Spleen (tissue), 11 donors: ENCODE data around the gene CACNA2D4. TPM values are rescaled to one million over a fixed set of nuclear protein-coding genes. Genes with fewer than 3 reads are reported as not detected.
A peak's percentile ranks its signal among the peaks of the same experiment; 100 is the strongest.

Experiments used
- DNase-seq: peaks from one replicate; pipeline ENCODE4 v3.0.0-alpha.2; 2020
- H3K27ac ChIP-seq, 8 donors: fragments of 200-600 bp; sonication (generic) in 7 of 8; 1 replicate in 4 of 8; 2 replicates in 4 of 8; pipeline versions ENCODE4 v1.5.0 to v1.8.0; 2016 to 2021; ENCODE audit warnings: inconsistent platforms in 4 of 8, mild to moderate bottlenecking in 4 of 8, moderate library complexity in 1 of 8
- H3K27me3 ChIP-seq, 7 donors: fragments of 200-600 bp; sonication (generic) in 6 of 7; replicated peaks in 1 of 7; 1 replicate in 4 of 7; 2 replicates in 3 of 7; pipeline versions ENCODE4 v1.5.0 to v1.8.0; 2016 to 2021; ENCODE audit warnings: inconsistent platforms in 3 of 7, mild to moderate bottlenecking in 1 of 7
- H3K36me3 ChIP-seq, 6 donors: fragments of 200-600 bp; sonication (generic) in 5 of 6; 1 replicate in 4 of 6; 2 replicates in 2 of 6; pipeline versions ENCODE4 v1.5.0 to v1.8.0; 2016 to 2021; ENCODE audit warnings: inconsistent platforms in 2 of 6
- H3K4me1 ChIP-seq, 6 donors: fragments of 200-600 bp; sonication (generic) in 5 of 6; 1 replicate in 3 of 6; 2 replicates in 3 of 6; pipeline versions ENCODE4 v1.5.0 to v1.8.0; 2016 to 2021; ENCODE audit warnings: inconsistent platforms in 3 of 6
- H3K4me3 ChIP-seq, 8 donors: fragments of 200-600 bp; sonication (generic) in 7 of 8; 1 replicate in 4 of 8; 2 replicates in 4 of 8; pipeline versions ENCODE4 v1.5.0 to v1.8.0; 2016 to 2021; ENCODE audit warnings: inconsistent platforms in 4 of 8, mild to moderate bottlenecking in 4 of 8, moderate library complexity in 2 of 8
- H3K9me3 ChIP-seq, 8 donors: fragments of 200-600 bp; sonication (generic) in 7 of 8; 1 replicate in 4 of 8; 2 replicates in 4 of 8; pipeline versions ENCODE4 v1.5.0 to v1.8.0; 2016 to 2021; ENCODE audit warnings: inconsistent platforms in 4 of 8
- CTCF ChIP-seq, 11 experiments: fragments of 200-600 bp in 7 of 11; fragments of 450-650 bp in 4 of 11; sonication (generic) in 4 of 11; IDR thresholded peaks in 8 of 11; conservative IDR thresholded peaks in 3 of 11; 1 replicate in 7 of 11; 2 replicates in 4 of 11; pipeline versions ENCODE4 v1.4.0 to v1.8.0; 2016 to 2021; ENCODE audit warnings: antibody characterized with exemption in 11 of 11, inconsistent platforms in 4 of 11, mild to moderate bottlenecking in 1 of 11
- POLR2A ChIP-seq, 3 donors: fragments of 450-650 bp; IDR thresholded peaks; one replicate each; pipeline ENCODE4 v1.5.1; 2017; ENCODE audit warnings: antibody characterized with exemption in 3 of 3, mild to moderate bottlenecking in 1 of 3
- POLR2AphosphoS5 ChIP-seq, 3 donors: sonication (generic); formaldehyde crosslinking; IDR thresholded peaks; one replicate each; pipeline ENCODE4 v1.5.1; 2017; ENCODE audit warnings: antibody characterized with exemption in 3 of 3
- WGBS, 5 donors: extraction: QIAGEN DNeasy Blood & Tissue Kit in 3 of 5; methylation state at CpG; one replicate each; pipeline versions ENCODE4 v1.1.5 to v1.1.7; 2013 to 2018; 5-methylcytosine and 5-hydroxymethylcytosine counted together
- intact Hi-C: fragments of 100-400 bp; cut with DNase I; formaldehyde crosslinking; loops from one replicate; pipeline ENCODE4 v1.15.0; 2023; ENCODE audit warnings: low total_unique reads
- polyA plus RNA-seq, 3 donors: library from polyadenylated mRNA; stranded (reverse); fragments of 200-250 nt; gene quantifications; one replicate each; pipeline ENCODE4 v1.2.1, GENCODE V29; 2013
- total RNA-seq, 7 donors: library from RNA; depleted of rRNA in 3 of 7; stranded (reverse); fragments of >200 nt in 3 of 7; fragmentation: NEBNext Ultra II Directional in 4 of 7; extraction: Animal tissue kit (Norgen Biotek cat#: 25700) in 4 of 7; gene quantifications; one replicate each; pipeline versions ENCODE4 v1.1.0 to v1.2.1, GENCODE V29; 2016 to 2021
- donor health status: healthy with polysubstance abuse.
- donor health status: DM: no; HTN: no; CAD: no; lungs with moderate emphysema.
- donor health status: DM: no; HTN: no; CAD: no.
- donor health status: Bipolar disorder and iron deficiency.
- donor health status: healthy.
- donor health status: DM: no; HTN: no; CAD: no.
- donor health status: DM: yes; HTN: yes; CAD: no.

The CACNA2D4 gene
- total and polyA plus RNA-seq, 10 donors, result 3.3 to 11.8 (median 7.0) TPM

GRCh38 chr12:1836241-1836803 is 82.1 kb downstream of the CACNA2D4 start:
- no peaks in the 10 kb centered on the region for H3K36me3 ChIP-seq
- H3K27ac ChIP-seq, result no peak overlapping the region
- TF ChIP-seq POLR2AphosphoS5 (IDR thresholded peaks at IDR 0.05) (no peak), CTCF (IDR thresholded peaks at IDR 0.05 in 8 of 11, conservative IDR thresholded peaks at IDR 0.05 in 3 of 11) (no peak), POLR2A (IDR thresholded peaks at IDR 0.05) (no peak)
- WGBS, 5 donors, result 68 to 85% (median 76%) methylated on average over 7 of the region's 7 CpGs
- no peaks in the 10 kb centered on the region for H3K4me1 ChIP-seq
- H3K27me3 ChIP-seq, result peaks cover 0 to 49% (median 3%) of the 10 kb centered on the region in 7 donors
- H3K4me3 ChIP-seq, result no peak overlapping the region
- DNase-seq, result peak; percentile 58
- intact Hi-C loops, result no loop called here
- H3K9me3 ChIP-seq, result no peaks in the 10 kb centered on the region

DNA sequence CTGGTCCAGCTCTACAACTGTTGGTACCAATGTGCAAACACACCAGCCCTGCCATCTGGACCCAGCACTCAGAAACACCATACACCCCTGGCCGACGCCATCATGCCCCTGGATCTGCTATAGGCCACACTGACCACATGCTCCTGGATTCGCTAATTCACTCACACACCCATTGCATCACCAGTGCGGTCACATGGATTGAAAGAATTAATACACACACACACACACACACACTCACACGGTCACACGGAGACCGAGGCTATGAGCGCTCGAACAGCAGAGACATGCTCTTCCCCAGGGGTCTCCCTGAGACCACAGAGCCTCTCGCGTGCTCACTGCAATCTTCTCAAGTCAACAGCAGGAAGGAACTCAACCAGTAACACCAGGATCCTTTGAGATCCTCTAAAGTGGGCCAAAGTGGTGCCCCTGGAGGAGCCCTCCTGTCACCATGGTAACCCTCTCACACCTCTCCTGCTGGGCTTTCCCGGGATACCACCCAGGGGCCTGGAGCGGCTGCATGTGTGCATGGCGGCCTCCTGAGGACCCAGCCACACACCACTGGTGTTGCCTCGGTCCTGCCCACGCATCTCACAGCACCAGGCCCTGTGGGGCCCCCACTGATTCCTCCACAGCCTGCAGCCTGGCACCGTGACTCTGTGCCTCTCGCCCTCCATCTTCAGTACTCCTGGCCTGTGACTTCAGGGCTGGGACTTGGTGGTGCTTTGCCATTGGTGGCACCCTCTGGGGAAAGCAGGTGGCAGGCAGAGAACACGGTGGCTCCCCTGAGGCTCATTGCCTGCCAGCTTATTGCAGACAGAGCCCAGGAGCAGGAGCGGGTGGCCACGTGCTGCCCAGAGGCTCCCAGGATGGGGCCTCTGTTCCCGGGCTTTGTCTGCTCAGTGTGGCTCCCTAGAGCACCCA is 83.0 kb downstream of the CACNA2D4 start:
- H3K4me1 ChIP-seq, result peaks cover 0 to 3% (median 0%) of the 10 kb centered on the region in 6 donors
- intact Hi-C loops, result no loop called here
- H3K4me3 ChIP-seq, result no peak overlapping the region
- 79 to 82% (median 80%) methylated on average over 14 to 22 of the region's 22 CpGs for WGBS, 5 donors
- H3K36me3 ChIP-seq, result no peaks in the 10 kb centered on the region
- DNase-seq, result peak; percentile 54
- H3K9me3 ChIP-seq, result no peaks in the 10 kb centered on the region
- no peak overlapping the region for H3K27ac ChIP-seq
- peaks cover 0 to 57% (median 12%) of the 10 kb centered on the region in 7 donors for H3K27me3 ChIP-seq
- TF ChIP-seq POLR2AphosphoS5 (IDR thresholded peaks at IDR 0.05) (no peak), CTCF (IDR thresholded peaks at IDR 0.05 in 8 of 11, conservative IDR thresholded peaks at IDR 0.05 in 3 of 11) (no peak), POLR2A (IDR thresholded peaks at IDR 0.05) (no peak)

DNA sequence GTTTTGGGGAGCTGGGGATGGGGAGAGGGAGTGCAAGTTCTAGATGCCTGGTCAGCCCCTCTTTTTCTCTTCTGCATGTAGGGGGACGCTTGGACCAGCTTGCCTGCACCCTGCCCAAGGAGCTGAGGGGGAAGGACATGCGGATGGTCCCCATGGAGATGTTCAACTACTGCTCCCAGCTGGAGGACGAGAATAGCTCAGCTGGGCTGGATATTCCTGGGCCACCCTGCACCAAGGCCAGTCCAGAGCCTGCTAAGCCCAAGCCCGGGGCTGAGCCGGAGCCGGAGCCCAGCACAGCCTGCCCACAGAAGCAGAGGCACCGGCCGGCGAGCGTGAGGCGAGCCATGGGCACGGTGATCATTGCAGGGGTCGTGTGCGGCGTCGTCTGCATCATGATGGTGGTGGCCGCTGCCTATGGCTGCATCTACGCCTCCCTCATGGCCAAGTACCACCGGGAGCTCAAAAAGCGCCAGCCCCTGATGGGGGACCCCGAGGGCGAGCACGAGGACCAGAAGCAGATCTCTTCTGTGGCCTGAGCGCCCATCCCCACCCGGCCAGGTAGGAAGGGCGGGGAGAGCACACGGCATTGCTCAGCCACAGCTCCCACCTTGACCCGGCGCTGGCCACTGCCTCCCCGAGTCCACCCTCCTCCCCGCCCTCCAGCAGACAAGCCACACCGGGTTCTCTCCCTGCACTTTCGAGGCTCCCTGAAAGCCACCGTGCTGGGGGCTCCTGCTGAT is 84.1 kb downstream of the CACNA2D4 start:
- H3K9me3 ChIP-seq, result no peaks in the 10 kb centered on the region
- no peaks in the 10 kb centered on the region for H3K36me3 ChIP-seq
- H3K4me3 ChIP-seq, result no peak overlapping the region
- intact Hi-C loops, result no loop called here
- peak; percentile 62 for DNase-seq
- H3K4me1 ChIP-seq, result peaks cover 0 to 3% (median 0%) of the 10 kb centered on the region in 6 donors
- 82 to 87% (median 87%) methylated on average over 28 to 34 of the region's 34 CpGs for WGBS, 5 donors
- no peak overlapping the region for H3K27ac ChIP-seq
- no peak for TF ChIP-seq POLR2AphosphoS5 (IDR thresholded peaks at IDR 0.05)
- no peak for TF ChIP-seq CTCF (IDR thresholded peaks at IDR 0.05 in 8 of 11, conservative IDR thresholded peaks at IDR 0.05 in 3 of 11)
- no peak for TF ChIP-seq POLR2A (IDR thresholded peaks at IDR 0.05)
- H3K27me3 ChIP-seq, result peaks cover 0 to 67% (median 13%) of the 10 kb centered on the region in 7 donors
